ENCODE results near the gene ZNF423. TPM values are rescaled to one million over a fixed set of nuclear protein-coding genes. Genes with fewer than 3 reads are reported as not detected.
A peak's percentile ranks its signal among the peaks of the same experiment; 100 is the strongest.

Gene ZNF423
- total and polyA plus RNA-seq, 7 donors, result 2.3 to 30.7 (median 14.4) TPM

GRCh38 chr16:49454426-49455180 lies 401.3 kb downstream of the ZNF423 start:
- 93 to 96% (median 94%) methylated on average over 12 of the region's 12 CpGs for WGBS, 3 donors
- intact Hi-C loops (cut with DNase I), result no loop called here
- ATAC-seq, result no peak
- TF ChIP-seq CTCF (IDR thresholded peaks at IDR 0.05), result no peak
- Histone ChIP-seq H3K27me3 (ENCODE audit: insufficient read depth in 3 of 3, low read length in 2 of 3) (peaks cover 0 to 2% (median 0%) of the 10 kb centered on the region in 3 donors), H3K36me3 (ENCODE audit: insufficient read depth in 1 of 2, low read depth in 1 of 2) (no peaks in the 10 kb centered on the region), H3K27ac (no peak overlapping the region), H3K4me1 (no peaks in the 10 kb centered on the region), H3K4me3 (no peak overlapping the region), H3K9me3 (no peaks in the 10 kb centered on the region)
- peak in 1 of 2 donors; percentile 24 for DNase-seq

- intact Hi-C loops (cut with DNase I), result no loop called here
- ATAC-seq, result no peak
- Histone ChIP-seq H3K4me3 (no peak overlapping the region), H3K4me1 (no peaks in the 10 kb centered on the region), H3K27ac (no peak overlapping the region), H3K9me3 (no peaks in the 10 kb centered on the region), H3K36me3 (ENCODE audit: insufficient read depth in 1 of 2, low read depth in 1 of 2) (no peaks in the 10 kb centered on the region), H3K27me3 (ENCODE audit: insufficient read depth in 3 of 3, low read length in 2 of 3) (peaks cover 0 to 2% (median 0%) of the 10 kb centered on the region in 3 donors)
- 92 to 98% (median 93%) methylated on average over 5 of the region's 5 CpGs for WGBS, 3 donors
- TF ChIP-seq CTCF (IDR thresholded peaks at IDR 0.05), result no peak
- no peak for DNase-seq
Observed at GRCh38 chr16:49453983-49454382, 401.9 kb downstream of the ZNF423 start.

GRCh38 chr16:49453021-49453420 lies 402.9 kb downstream of the ZNF423 start:
- H3K27me3 ChIP-seq (ENCODE audit: insufficient read depth in 3 of 3, low read length in 2 of 3), result peaks cover 0 to 2% (median 0%) of the 10 kb centered on the region in 3 donors
- no peak for TF ChIP-seq CTCF (IDR thresholded peaks at IDR 0.05)
- no peaks in the 10 kb centered on the region for H3K36me3 ChIP-seq (ENCODE audit: insufficient read depth in 1 of 2, low read depth in 1 of 2)
- 94 to 96% (median 94%) methylated on average over 5 of the region's 5 CpGs for WGBS, 3 donors
- no peaks in the 10 kb centered on the region for H3K9me3 ChIP-seq
- DNase-seq (peak in 1 of 2 donors; percentile 9), ATAC-seq (no peak)
- H3K4me1 ChIP-seq, result no peaks in the 10 kb centered on the region
- intact Hi-C loops (cut with DNase I), result no loop called here
- H3K27ac ChIP-seq, result peak overlapping the region; percentile 15
- no peak overlapping the region for H3K4me3 ChIP-seq

GRCh38 chr16:49452578-49452977 lies 403.3 kb downstream of the ZNF423 start:
- no peaks in the 10 kb centered on the region for H3K36me3 ChIP-seq (ENCODE audit: insufficient read depth in 1 of 2, low read depth in 1 of 2)
- WGBS, 3 donors, result 61 to 63% (median 62%) methylated on average over 14 of the region's 14 CpGs
- peak overlapping the region; percentile 15 for H3K27ac ChIP-seq
- no peak for ATAC-seq
- H3K4me3 ChIP-seq, result no peak overlapping the region
- no peak for TF ChIP-seq CTCF (IDR thresholded peaks at IDR 0.05)
- H3K9me3 ChIP-seq, result no peaks in the 10 kb centered on the region
- intact Hi-C loops (cut with DNase I), result no loop called here
- no peaks in the 10 kb centered on the region for H3K4me1 ChIP-seq
- peak in 1 of 2 donors; percentile 39 for DNase-seq
- peaks cover 0 to 2% (median 0%) of the 10 kb centered on the region in 3 donors for H3K27me3 ChIP-seq (ENCODE audit: insufficient read depth in 3 of 3, low read length in 2 of 3)

Measured in psoas muscle (tissue), 8 donors.